ES-I3 (cell line): ENCODE measurements around the gene KLF2.

Experiments
- H3K36me3 ChIP-seq: 2 replicates; pipeline ENCODE4 v1.6.1; 2013; ENCODE audit warnings: mild to moderate bottlenecking, low read length, control low read depth, moderate library complexity; ENCODE audit not compliant: insufficient read depth
- H3K4me1 ChIP-seq: 2 replicates; pipeline ENCODE4 v1.6.1; 2013; ENCODE audit warnings: mild to moderate bottlenecking, control low read depth, low read length; ENCODE audit not compliant: insufficient read depth
- H3K9ac ChIP-seq: 2 replicates; pipeline ENCODE4 v1.6.1; 2013; ENCODE audit warnings: low read depth, mild to moderate bottlenecking, low read length, moderate library complexity
- H3K9me3 ChIP-seq: 2 replicates; pipeline ENCODE4 v1.6.1; 2013; ENCODE audit warnings: mild to moderate bottlenecking, low read length, moderate library complexity; ENCODE audit not compliant: control insufficient read depth, insufficient read depth

Gene KLF2

DNA sequence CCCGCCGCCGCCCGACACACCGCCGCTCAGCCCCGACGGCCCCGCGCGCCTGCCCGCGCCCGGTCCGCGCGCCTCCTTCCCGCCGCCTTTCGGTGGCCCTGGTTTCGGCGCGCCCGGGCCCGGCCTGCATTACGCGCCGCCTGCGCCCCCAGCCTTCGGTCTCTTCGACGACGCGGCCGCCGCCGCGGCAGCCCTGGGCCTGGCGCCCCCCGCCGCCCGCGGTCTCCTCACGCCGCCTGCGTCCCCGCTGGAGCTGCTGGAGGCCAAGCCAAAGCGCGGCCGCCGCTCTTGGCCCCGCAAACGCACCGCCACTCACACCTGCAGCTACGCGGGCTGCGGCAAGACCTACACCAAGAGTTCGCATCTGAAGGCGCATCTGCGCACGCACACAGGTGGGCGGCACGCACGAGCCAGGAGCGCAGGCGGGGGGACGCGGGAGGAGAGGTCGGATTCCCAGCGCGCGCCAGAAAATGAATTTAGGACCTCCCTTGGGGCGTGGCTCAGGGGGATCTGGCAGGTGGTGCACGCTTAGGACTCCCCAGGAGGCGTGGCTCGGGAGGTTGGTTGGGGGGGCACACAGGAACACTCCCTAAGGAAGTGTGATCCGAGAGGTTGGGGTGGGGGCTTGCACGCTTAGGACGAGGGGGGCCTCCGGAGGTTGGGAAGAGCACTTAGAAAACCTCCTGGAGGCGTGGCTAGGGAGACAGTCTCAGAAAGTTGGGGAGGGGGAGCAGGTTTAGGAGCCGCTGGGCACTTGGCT, 1.2 kb downstream of the KLF2 start:
- no peaks in the 10 kb centered on the region for H3K36me3 ChIP-seq
- no peaks in the 10 kb centered on the region for H3K4me1 ChIP-seq
- peak overlapping the region; percentile 44; the same call in 1 of the 2 replicates for H3K9ac ChIP-seq
- no peaks in the 10 kb centered on the region; the same call in 1 of the 2 replicates for H3K9me3 ChIP-seq

DNA sequence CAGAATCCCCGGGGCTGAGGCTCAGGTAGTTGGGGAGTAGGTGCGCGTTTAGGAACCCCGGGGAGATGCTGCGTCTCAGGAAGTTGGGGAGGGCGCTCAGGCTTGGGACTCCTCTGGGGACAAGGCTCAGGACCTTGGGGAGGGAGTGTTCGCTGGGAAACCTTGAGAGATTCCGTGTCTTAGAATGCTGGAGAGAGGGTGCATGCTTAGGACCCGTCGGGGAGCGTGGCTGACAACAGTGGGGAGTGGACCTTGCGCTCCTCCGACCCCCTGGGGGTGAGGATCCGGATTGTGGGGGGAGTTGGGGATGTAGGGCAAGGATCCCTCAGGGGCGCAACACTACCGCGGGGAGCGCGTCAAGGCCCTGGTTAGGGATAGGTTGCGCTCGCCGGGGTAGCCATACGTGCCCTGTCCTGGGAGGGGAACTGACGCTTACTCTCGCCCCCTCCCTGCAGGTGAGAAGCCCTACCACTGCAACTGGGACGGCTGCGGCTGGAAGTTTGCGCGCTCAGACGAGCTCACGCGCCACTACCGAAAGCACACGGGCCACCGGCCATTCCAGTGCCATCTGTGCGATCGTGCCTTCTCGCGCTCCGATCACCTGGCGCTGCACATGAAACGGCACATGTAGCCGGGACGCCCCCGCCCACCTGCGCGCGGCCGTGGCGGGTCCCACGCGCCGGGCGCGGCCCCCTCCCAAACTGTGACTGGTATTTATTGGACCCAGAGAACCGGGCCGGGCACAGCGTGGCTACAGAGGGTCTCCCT, 2.0 kb downstream of the KLF2 start:
- Histone ChIP-seq H3K9me3 (no peaks in the 10 kb centered on the region; the same call in 1 of the 2 replicates), H3K36me3 (no peaks in the 10 kb centered on the region), H3K4me1 (no peaks in the 10 kb centered on the region), H3K9ac (peak overlapping the region; percentile 44; the same call in 1 of the 2 replicates)

DNA sequence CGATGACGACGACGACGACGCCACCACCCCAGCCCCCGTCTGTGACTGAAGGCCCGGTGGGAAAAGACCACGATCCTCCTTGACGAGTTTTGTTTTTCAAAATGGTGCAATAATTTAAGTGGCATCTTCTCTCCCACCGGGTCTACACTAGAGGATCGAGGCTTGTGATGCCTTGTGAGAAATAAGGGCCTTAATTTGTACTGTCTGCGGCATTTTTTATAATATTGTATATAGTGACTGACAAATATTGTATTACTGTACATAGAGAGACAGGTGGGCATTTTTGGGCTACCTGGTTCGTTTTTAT, 2.5 kb downstream of the KLF2 start:
- H3K36me3 ChIP-seq: no peaks in the 10 kb centered on the region
- H3K4me1 ChIP-seq: no peaks in the 10 kb centered on the region
- peak overlapping the region; percentile 44; the same call in 1 of the 2 replicates for H3K9ac ChIP-seq
- no peaks in the 10 kb centered on the region; the same call in 1 of the 2 replicates for H3K9me3 ChIP-seq

GRCh38 chr19:16327501-16327900, 2.9 kb downstream of the KLF2 start:
- Histone ChIP-seq H3K9me3 (no peaks in the 10 kb centered on the region; the same call in 1 of the 2 replicates), H3K36me3 (no peaks in the 10 kb centered on the region), H3K9ac (no peak overlapping the region), H3K4me1 (no peaks in the 10 kb centered on the region)

- H3K4me1 ChIP-seq: no peaks in the 10 kb centered on the region
- no peak overlapping the region for H3K9ac ChIP-seq
- H3K9me3 ChIP-seq: no peaks in the 10 kb centered on the region; the same call in 1 of the 2 replicates
- H3K36me3 ChIP-seq: no peaks in the 10 kb centered on the region
Observed at GRCh38 chr19:16327911-16328823, 3.5 kb downstream of the KLF2 start.

- Histone ChIP-seq H3K9ac (no peak overlapping the region), H3K4me1 (no peaks in the 10 kb centered on the region), H3K9me3 (no peaks in the 10 kb centered on the region; the same call in 1 of the 2 replicates), H3K36me3 (no peaks in the 10 kb centered on the region)
Observed at GRCh38 chr19:16328824-16329482, 4.3 kb downstream of the KLF2 start.

DNA sequence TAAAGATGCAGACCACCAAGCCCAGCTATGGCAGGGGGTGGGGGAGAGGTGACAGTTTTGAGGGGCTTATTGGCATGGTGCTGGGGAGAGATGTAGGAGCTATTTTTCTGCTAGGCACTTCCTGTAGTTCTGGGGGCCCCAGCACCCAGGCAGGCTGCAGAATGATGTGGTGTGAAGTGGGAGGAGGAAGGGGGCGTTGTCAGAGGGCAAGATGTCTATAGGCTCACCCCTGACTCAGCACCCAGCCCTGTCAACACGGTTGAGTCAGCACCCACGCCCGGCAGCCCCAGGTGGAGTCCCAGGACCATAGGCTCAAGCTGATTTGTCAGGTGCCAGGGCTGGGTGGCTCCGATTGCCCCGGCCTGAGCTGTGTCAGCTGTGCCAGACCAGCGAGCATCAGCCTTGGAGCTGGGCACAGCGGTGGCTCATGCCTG, 5.8 kb downstream of the KLF2 start:
- no peaks in the 10 kb centered on the region; the same call in 1 of the 2 replicates for H3K9me3 ChIP-seq
- no peaks in the 10 kb centered on the region for H3K36me3 ChIP-seq
- no peaks in the 10 kb centered on the region for H3K4me1 ChIP-seq
- H3K9ac ChIP-seq: no peak overlapping the region

GRCh38 chr19:16330806-16331690, 6.4 kb downstream of the KLF2 start:
- no peaks in the 10 kb centered on the region; the same call in 1 of the 2 replicates for H3K9me3 ChIP-seq
- no peak overlapping the region for H3K9ac ChIP-seq
- no peaks in the 10 kb centered on the region for H3K36me3 ChIP-seq
- H3K4me1 ChIP-seq: no peaks in the 10 kb centered on the region

GRCh38 chr19:16333001-16333586, 8.5 kb downstream of the KLF2 start:
- Histone ChIP-seq H3K36me3 (no peaks in the 10 kb centered on the region), H3K9ac (no peak overlapping the region), H3K4me1 (peaks cover under 1% of the 10 kb centered on the region; the same call in 1 of the 2 replicates), H3K9me3 (no peaks in the 10 kb centered on the region; the same call in 1 of the 2 replicates)

DNA sequence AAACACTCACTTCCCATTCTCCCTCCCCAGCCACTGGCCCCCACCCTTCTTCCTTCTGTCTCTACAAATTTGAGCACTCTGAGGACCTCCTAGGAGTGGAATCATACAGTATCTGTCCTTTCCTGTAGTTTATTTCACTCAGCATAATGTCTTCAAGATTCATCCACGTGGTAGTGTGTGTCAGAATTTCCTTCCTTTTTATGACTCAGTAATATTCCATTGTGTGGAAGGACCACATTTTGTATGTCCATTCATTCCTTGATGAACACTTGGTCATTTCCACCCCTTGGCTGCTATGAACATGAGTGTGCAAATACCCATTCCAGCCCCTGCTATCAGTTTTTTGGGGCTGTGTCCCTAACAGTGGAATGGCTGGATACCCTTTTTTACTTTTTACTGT, 9.8 kb downstream of the KLF2 start:
- no peaks in the 10 kb centered on the region; the same call in 1 of the 2 replicates for H3K9me3 ChIP-seq
- no peaks in the 10 kb centered on the region for H3K36me3 ChIP-seq
- no peak overlapping the region for H3K9ac ChIP-seq
- peaks cover 10% of the 10 kb centered on the region for H3K4me1 ChIP-seq

- H3K4me1 ChIP-seq: peaks cover 10% of the 10 kb centered on the region
- no peak overlapping the region for H3K9ac ChIP-seq
- H3K9me3 ChIP-seq: no peaks in the 10 kb centered on the region
- H3K36me3 ChIP-seq: no peaks in the 10 kb centered on the region
Observed at GRCh38 chr19:16335226-16335625, 10.6 kb downstream of the KLF2 start.

DNA sequence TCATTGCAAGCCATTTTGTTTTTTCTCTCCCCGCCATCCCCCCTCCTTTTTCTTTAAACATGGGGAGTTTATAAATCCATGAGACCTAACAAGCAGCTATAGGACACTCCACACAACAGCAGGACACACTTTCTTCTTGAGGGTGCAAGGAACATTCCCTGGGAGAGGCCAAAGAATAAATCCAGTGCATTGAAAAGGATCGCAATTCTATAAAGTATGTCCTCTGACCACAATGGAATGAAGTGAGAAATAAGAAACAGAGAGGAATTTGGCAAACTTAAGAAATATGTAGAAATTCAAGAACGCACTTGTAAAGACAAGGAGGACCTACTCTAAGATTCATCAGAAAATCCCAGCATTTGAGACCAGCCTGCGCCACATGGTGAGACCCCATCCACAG, 11.9 kb downstream of the KLF2 start:
- no peak overlapping the region for H3K9ac ChIP-seq

More for the DNA sequence above, 11.9 kb downstream of the KLF2 start:
- H3K4me1 ChIP-seq: peaks cover 10% of the 10 kb centered on the region
- no peaks in the 10 kb centered on the region for H3K36me3 ChIP-seq
- H3K9me3 ChIP-seq: no peaks in the 10 kb centered on the region
